Ecto neural progenitor cell (in vitro differentiated cells): Measurements from ENCODE around the gene CACNA2D1.
"Not testable (repeated sequence)": the region's sequence is repeated elsewhere in the genome, so short reads cannot be mapped to it uniquely, and the experiment has no call there.

Source experiments
- DNase-seq: peaks from one replicate; pipeline ENCODE4 v3.0.0-alpha.2; 2018; ENCODE audit warnings: low spot score

CACNA2D1 gene

DNA sequence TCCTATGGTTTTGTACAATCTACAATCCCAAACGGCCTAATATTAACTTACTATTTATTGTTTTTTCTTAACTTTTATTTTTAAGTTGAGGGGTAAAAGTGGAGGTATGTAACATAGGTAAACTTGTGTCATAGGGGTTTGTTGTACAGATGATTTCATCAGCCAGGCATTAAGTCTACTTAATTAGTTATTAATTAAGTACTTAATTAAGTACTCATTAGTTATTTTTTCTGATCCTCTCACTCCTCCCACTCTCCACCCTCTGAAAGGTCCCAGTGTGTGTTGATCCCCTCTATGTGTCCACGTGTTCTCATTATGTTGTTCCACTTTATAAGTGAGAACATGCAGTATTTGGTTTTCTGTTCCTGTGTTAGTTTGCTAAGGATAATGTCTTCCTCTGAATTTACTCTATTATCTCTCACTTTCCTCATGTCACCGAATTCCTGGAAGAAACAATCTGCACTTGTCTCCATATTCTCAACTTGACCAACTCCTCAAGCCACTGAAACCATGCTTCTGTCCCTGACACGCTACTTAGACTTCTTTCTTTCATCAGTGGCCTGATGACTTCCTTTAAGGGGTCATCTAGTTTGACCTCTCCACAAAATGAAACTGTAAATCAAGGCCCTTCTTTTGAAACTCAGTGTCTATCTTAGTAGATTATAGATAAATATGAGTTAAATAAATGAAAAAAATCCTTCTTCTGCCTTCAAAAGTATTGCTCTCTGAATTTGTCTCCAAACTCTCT, 9.1 kb downstream of the CACNA2D1 start:
- DNase-seq = no peak

DNA sequence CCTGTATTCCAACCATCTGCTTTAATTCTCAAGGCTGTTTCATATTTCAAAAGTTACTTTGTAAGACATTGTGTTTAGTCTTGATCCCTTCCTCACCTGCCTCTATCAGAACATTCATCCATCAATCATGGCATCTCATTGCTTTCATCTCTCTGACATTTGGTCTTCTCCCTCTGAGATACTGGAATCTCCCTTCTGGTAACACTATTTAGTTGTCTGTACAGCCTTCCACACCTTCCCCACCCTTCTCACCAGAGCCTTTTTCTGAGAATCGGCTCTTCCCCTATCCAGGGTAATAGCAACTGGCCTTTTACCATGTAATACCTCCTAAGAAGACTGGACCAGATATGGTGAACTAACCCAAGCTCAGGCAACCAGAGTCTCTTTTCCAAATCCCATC, 10.1 kb downstream of the CACNA2D1 start:
- no peak for DNase-seq

- not testable (repeated sequence) for DNase-seq
Measured at GRCh38 chr7:82432743-82433142, 10.8 kb downstream of the CACNA2D1 start.

DNA sequence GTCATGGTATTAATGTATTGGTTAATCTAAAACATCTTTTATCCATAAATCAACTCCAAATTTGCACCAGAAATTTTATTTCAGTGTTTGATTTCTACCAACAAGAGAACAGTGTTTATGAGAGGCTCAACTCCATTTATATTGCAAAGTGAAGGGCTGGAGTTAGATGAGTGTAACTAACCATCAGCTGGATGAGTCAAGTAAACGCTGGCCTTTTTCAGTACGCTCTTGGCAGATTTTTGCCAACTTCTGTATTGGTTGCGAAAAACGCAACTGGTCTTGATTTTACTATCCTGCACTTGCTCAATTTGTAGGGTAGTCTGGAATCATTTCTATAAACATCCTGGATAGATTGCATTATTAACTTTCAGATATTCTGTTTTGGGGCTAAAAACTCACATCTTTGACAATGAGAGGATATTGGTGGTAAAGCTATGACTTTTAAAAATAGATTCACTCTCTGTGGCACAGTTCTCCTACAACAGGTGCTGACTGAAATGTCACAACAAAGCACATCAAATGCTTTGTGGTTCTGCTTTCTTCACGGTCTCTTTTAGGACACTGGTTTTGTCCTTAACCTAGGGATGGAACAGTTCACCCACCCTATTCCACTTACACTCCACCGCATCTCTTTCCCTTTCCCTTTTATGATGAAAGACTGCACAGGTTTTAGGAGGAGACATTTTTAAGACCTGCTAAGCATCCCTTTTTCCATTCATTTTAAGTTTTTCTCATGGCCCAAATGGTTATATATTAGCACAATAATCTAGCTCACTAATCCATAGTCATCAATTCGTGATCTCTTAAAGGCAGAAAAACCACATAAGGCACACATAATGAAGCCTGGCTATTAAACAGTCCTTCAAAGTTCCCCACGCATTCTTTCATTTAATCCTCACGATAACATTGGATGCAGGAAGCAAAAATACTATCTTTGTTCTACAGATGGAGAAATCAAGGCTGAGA, 12.8 kb downstream of the CACNA2D1 start:
- no peak for DNase-seq

DNA sequence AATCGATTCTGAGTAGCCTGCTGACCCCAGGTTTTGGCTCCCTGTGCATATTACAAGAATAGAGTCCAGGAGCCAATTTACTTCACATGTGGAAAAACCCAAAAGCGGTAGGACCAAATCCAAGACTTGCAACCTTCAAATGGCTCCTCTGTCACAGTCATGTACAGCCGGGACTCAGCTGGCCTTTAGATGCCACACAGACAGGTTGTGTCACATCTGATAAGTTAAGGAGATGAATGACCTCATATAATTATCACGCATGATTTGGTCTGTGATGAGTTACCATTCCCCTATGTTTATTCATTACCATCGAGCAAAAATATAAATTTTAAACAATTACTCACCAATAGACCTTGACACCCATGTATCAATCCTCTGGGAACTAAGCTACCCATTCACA, 14.2 kb downstream of the CACNA2D1 start:
- no peak for DNase-seq

GRCh38 chr7:82428186-82428961, 15.2 kb downstream of the CACNA2D1 start:
- no peak for DNase-seq

- DNase-seq = no peak
Measured at GRCh38 chr7:82423446-82423845, 20.1 kb downstream of the CACNA2D1 start.

GRCh38 chr7:82419200-82419599, 24.4 kb downstream of the CACNA2D1 start:
- no peak for DNase-seq

DNA sequence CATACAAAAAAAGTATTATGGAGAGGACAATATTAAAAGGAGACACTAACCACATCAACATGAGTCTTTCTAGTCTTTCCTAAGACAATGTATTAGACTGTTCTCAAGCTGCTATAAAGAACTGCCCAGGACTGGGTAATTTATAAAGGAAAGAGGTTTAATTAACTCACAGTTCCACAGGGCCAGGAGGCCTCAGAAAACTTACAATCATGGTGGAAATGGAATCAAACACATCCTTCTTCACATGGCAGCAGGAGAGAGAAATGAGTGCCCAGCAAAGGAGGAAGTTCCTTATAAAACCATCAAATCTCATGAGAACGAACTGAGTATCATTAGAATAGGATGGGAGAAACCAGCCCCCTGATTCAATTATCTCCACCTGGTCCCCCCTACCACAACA, 25.7 kb downstream of the CACNA2D1 start:
- no peak for DNase-seq

GRCh38 chr7:82416402-82416801, 27.2 kb downstream of the CACNA2D1 start:
- no peak for DNase-seq

DNA sequence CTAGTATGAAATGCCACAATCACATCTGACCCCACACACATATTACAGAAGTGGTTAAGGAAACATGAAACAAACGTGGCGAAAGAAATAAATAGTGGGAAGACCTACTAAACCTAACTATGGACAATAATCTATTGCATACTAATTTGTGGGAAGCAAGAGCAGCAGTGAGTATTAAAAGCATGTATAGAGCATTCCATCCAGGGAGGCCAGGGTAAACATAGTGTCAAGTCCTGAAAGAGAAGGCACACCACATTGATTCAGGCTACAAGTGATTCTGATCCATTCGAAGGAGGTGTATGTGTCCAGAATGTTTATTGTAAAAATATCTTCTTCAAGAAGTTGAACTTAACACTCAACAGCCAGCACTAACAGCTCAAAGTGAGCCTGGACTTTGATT, 29.2 kb downstream of the CACNA2D1 start:
- no peak for DNase-seq

- DNase-seq = no peak
Measured at GRCh38 chr7:82413237-82413636, 30.3 kb downstream of the CACNA2D1 start.

DNA sequence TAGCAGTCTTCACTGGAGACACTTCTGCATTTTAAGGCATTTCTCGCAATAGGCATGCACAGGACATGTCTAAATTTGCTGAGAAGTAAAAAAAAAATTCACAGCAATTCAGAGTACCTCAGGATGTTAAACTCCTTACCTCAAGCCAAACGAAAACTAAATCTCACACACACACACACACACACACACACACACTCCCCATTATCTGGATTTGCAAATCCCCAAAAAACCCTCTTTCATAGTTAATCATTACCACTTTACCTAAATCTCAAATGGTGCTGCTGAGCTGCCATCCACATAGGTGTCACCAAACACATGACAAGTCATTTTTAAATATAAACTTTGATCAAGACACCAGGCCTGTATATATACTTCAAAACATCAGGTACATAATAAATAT, 31.8 kb downstream of the CACNA2D1 start:
- no peak for DNase-seq

DNA sequence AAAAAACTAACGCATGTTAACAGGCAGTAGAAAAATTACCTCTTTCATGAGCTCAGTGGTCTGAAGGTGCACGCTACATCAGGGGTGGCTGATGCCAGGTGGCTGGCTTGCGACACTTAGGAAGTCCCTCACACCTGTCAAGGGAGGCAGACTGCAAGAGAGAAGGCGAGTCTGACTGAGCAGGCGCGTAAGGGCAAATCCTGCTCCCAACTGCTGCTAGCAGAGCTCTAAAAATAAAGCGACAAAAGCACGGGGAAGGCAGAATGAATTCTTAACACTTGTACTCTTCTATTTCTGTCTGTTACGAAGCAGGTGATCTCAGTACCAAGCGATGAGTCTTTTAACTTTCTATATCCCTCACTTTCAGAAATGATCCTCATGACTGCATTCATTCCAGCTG, 33.1 kb downstream of the CACNA2D1 start:
- no peak for DNase-seq

DNA sequence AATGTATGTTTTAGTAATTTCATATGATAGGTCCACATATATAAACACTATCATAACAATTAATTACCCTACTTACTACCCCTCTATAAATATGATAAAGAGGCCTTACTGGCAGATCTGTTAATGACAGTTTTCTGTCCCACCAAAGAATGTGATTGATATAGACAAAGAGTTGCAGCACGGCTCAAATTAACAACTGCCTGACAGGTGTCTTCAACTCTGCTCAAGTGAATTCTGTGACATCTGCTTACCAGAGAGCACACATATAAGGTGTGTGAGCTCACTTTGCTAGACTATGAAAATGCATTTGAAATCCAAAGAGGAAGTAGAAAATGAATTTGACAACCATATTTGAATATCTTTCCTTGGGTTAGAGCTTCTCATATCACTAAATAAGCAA, 36.6 kb downstream of the CACNA2D1 start:
- no peak for DNase-seq

GRCh38 chr7:82405301-82405700, 38.3 kb downstream of the CACNA2D1 start:
- no peak for DNase-seq

- no peak for DNase-seq
Measured at GRCh38 chr7:82404652-82405051, 38.9 kb downstream of the CACNA2D1 start.

DNA sequence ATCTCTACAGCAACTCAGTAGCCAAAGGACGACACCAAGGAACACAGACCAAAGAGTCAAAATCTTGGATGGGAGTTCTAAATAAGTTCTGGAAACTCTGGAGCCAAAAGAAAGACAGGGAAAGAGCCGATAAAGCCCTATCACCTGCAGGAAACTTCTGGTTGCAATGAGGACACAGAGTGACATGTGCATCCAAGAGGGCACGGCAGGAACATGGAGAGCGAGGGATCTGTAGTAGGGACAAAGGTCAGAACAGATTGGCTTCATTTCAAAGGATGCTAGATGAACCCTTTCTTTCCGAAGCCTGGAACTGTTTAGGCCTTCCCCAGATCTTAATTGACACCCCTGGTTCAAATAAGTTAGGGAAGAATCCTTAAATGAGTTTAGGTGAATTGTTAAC, 39.5 kb downstream of the CACNA2D1 start:
- no peak for DNase-seq

DNA sequence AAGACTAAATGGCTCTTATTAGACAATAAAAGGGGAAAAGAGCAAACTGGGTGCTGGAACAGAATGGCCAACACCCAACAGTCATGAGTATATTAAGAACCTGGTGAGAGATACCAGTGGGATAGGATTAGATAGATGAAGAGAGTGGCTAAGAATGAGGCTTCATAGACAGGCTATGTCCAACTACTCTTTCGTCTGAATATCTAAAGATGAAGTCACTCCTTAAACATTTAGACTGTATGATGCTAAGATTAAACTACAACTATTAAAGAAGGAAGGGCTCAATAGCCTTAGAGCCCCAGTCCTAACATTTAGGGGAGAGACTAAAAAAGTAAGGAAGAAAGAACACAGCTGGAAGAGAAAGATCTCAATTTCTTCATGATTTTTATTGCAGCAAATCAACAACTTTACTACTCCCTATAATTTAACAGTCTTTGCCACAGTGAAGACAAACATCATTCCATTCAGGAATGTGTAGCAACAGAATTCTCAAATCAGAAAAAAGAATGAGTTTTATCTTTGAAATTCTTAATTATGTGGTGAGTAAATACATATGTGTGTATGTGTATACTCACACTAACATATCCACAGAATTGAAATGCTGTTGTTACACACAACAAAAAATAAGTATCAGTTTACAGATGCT, 45.6 kb downstream of the CACNA2D1 start:
- DNase-seq = no peak

- no peak for DNase-seq
Measured at GRCh38 chr7:82396343-82396742, 47.2 kb downstream of the CACNA2D1 start.

GRCh38 chr7:82395147-82395546, 48.4 kb downstream of the CACNA2D1 start:
- DNase-seq = no peak

DNA sequence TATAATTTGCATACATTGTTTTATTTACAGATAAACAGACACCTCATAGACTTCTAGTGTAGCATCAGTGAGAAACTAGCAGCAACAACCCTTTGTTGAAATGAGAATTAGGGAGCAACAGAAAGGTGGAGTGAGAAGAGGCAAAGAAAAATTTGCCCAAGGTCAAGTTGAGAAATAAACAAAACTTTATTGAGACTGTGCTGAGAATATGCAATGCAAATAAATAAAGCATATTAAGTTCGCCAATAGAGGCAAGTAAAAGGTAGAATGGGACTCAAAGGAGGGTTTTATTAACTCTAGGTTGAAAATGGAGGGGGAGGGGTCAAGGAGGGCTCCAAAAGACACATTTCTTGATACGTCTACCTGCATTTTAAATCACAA, 49.7 kb downstream of the CACNA2D1 start:
- no peak for DNase-seq
